ENCODE measurements around the gene GDAP1L1. TPM values are rescaled to one million over a fixed set of nuclear protein-coding genes. Genes with fewer than 3 reads are reported as not detected.

Gene GDAP1L1
- total and polyA plus RNA-seq, 2 of the 4 experiments (the other 2 are of a cell fraction), result not detected

DNA sequence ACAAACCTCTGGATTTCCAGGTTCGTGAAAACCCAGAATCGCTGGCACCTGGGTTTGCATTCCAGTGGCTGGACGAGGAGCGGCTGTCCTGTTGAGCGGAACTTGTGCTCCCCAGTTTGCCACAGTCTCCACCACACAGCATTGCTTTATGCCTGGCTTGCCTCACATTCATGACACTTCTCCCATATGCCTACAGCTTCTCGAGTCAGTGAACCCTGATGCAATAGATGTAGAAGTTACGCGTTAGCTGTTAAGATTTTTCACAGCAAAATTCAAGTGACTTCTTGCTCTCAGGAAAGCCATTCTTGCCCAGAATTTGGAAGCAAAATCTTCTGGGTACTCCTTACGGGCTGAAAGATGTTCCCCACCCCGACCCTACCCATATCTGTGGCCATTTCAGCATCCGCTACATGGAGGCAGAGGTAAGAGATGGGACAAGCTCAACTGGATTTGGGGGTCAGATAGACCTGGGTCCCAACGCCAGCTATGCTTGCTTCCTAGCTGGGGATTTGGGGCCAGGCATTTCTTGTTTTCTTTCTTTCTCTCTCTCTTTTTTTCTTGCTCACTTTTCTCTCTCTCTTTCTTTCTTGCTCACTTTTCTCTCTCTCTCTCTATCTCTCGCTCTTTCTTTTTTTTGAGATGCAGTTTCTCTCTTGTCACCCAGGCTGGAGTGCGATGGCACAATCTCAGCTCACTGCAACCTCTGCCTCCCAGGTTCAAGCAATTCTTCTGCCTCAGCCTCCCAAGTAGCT, 12.4 kb upstream of the GDAP1L1 start:
- no peak for TF ChIP-seq BHLHE40 (IDR thresholded peaks at IDR 0.05; ENCODE audit: low read depth, low read length)
- TF ChIP-seq RCOR1 (IDR thresholded peaks at IDR 0.05; ENCODE audit: insufficient replicate concordance, low read length), result no peak
- TF ChIP-seq MXI1 (IDR thresholded peaks at IDR 0.05; ENCODE audit: borderline replicate concordance, low read depth, low read length), result no peak
- no peak for TF ChIP-seq CTCF (conservative IDR thresholded peaks at IDR 0.05; ENCODE audit: low read depth, low read length)
- no peak for TF ChIP-seq CHD1 (IDR thresholded peaks at IDR 0.05; ENCODE audit: low read depth, low read length)
- no peak for TF ChIP-seq FOS (IDR thresholded peaks at IDR 0.05; ENCODE audit: low read depth, low read length)
- no peak for TF ChIP-seq MAZ (IDR thresholded peaks at IDR 0.05; ENCODE audit: borderline replicate concordance, low read depth, low read length)
- TF ChIP-seq USF2 (IDR thresholded peaks at IDR 0.05; ENCODE audit: low read depth, low read length), result no peak
- no peak for TF ChIP-seq NFE2L2 (IDR thresholded peaks at IDR 0.05; ENCODE audit: low read depth, low read length)
- no peak for TF ChIP-seq RFX5 (IDR thresholded peaks at IDR 0.05; ENCODE audit: low read depth, low read length)
- no peak for TF ChIP-seq RAD21 (IDR thresholded peaks at IDR 0.05; ENCODE audit: low read length)
- no peak for TF ChIP-seq SMC3 (IDR thresholded peaks at IDR 0.05; ENCODE audit: low read depth, low read length)
- no peak for TF ChIP-seq POLR2A (IDR thresholded peaks at IDR 0.05; ENCODE audit: low read depth, low read length)
- TF ChIP-seq ELK1 (IDR thresholded peaks at IDR 0.05; ENCODE audit: borderline replicate concordance, low read depth, low read length), result no peak
- no peak for TF ChIP-seq CEBPB (IDR thresholded peaks at IDR 0.05; ENCODE audit: low read depth, low read length)
- no peak for TF ChIP-seq MAFK (IDR thresholded peaks at IDR 0.05; ENCODE audit: low read depth, low read length)
- Histone ChIP-seq H4K5ac (ENCODE audit: low read depth, low read length) (no peak overlapping the region), H3K79me1 (ENCODE audit: low read depth in 1 of 2, low read length in 2 of 2) (no peaks in the 10 kb centered on the region), H3K23ac (ENCODE audit: low read depth, low read length) (no peak overlapping the region), H3K4ac (ENCODE audit: low read depth, low read length) (no peak overlapping the region), H3K4me1 (ENCODE audit: control insufficient read depth, insufficient read depth, low read length) (no peaks in the 10 kb centered on the region), H3K18ac (ENCODE audit: low read depth, low read length) (no peak overlapping the region), H3K9me1 (ENCODE audit: insufficient read depth, low read length) (no peaks in the 10 kb centered on the region), H3K36me3 (ENCODE audit: control insufficient read depth, insufficient read depth, low read length) (no peaks in the 10 kb centered on the region), H4K91ac (ENCODE audit: insufficient read depth, low read depth, low read length) (no peak overlapping the region), H2AK5ac (ENCODE audit: low read depth, low read length) (no peak overlapping the region), H2AK9ac (replicated peaks; ENCODE audit: low read depth, low read length, poor library complexity) (no peak overlapping the region), H2BK120ac (ENCODE audit: low read depth, low read length) (no peak overlapping the region), H3K9me3 (ENCODE audit: control insufficient read depth, insufficient read depth, low read length) (peaks cover 2% of the 10 kb centered on the region; the same call in 1 of the 2 replicates), H3K27me3 (ENCODE audit: control insufficient read depth, insufficient read depth, low read length) (peaks cover 8% of the 10 kb centered on the region; the same call in 1 of the 2 replicates), H3K56ac (ENCODE audit: extremely low read depth, insufficient read depth, low read length) (no peak overlapping the region), H3K9ac (ENCODE audit: low read depth, low read length) (no peak overlapping the region), H2BK20ac (ENCODE audit: low read depth, low read length) (no peak overlapping the region), H3K14ac (replicated peaks; ENCODE audit: low read depth, low read length) (no peak overlapping the region), H2BK15ac (ENCODE audit: low read depth, low read length) (no peak overlapping the region), H3K4me3 (ENCODE audit: insufficient read depth, low read depth, low read length) (no peak overlapping the region), H3K27ac (ENCODE audit: insufficient read depth, low read length) (no peak overlapping the region), H2BK5ac (ENCODE audit: low read depth, low read length, poor library complexity, severe bottlenecking) (no peak overlapping the region), H4K8ac (ENCODE audit: low read depth in 2 of 2, low read length in 2 of 2) (no peak overlapping the region), H2AFZ (replicated peaks; ENCODE audit: low read length, poor library complexity) (no peak overlapping the region), H3K4me2 (ENCODE audit: low read depth, low read length) (no peak overlapping the region), H4K20me1 (ENCODE audit: insufficient read depth, low read length) (no peaks in the 10 kb centered on the region)
- no peak for ATAC-seq (ENCODE audit: low read depth)
- no peak for DNase-seq
- ChIA-PET POLR2A (ENCODE audit: unreplicated experiment) (no interaction called here), CTCF (interaction anchor here (1.5 kb wide), 1 partner anchor 12 kb away, joined by 4 read pairs; the partner anchor contains the start of gene GDAP1L1)
- in situ Hi-C loops (cut with MboI; ENCODE audit: low sequenced_read_pairs) (no loop called here), dilution Hi-C loops (cut with HindIII; ENCODE audit: low sequenced_read_pairs, unreplicated experiment) (no loop called here), intact Hi-C loops (cut with micrococcal nuclease) (no loop called here)
- no TSS peak for BruUV-seq (replicated peaks)
- 83% methylated on average over 4 of the region's 14 CpGs; no CpG with 5 or more reads in 1 of the 2 experiments for WGBS, 2 experiments (ENCODE audit: extremely low coverage in 2 of 2, insufficient read length in 1 of 2)
